Spleen (tissue), 7 donors: Measurements from ENCODE around the gene PDE5A.

Experiments used
- POLR2A ChIP-seq, 3 donors: fragments of 450-650 bp; IDR thresholded peaks; one replicate each; pipeline ENCODE4 v1.5.1; 2017; ENCODE audit warnings: antibody characterized with exemption in 3 of 3, mild to moderate bottlenecking in 1 of 3
- TF ChIP-seq, protein P1 (sequence below), 11 experiments: fragments of 200-600 bp in 7 of 11; fragments of 450-650 bp in 4 of 11; sonication (generic) in 4 of 11; IDR thresholded peaks in 8 of 11; conservative IDR thresholded peaks in 3 of 11; 1 replicate in 7 of 11; 2 replicates in 4 of 11; pipeline versions ENCODE4 v1.4.0 to v1.8.0; 2016 to 2021; ENCODE audit warnings: antibody characterized with exemption in 11 of 11, inconsistent platforms in 4 of 11, mild to moderate bottlenecking in 1 of 11
- donor health status: DM: no; HTN: no; CAD: no; lungs with moderate emphysema.
- donor health status: DM: no; HTN: no; CAD: no.
- donor health status: DM: no; HTN: no; CAD: no.

GRCh38 chr4:119521268-119521667 is 107.3 kb downstream of the PDE5A start:
- TF ChIP-seq, protein P1, sequence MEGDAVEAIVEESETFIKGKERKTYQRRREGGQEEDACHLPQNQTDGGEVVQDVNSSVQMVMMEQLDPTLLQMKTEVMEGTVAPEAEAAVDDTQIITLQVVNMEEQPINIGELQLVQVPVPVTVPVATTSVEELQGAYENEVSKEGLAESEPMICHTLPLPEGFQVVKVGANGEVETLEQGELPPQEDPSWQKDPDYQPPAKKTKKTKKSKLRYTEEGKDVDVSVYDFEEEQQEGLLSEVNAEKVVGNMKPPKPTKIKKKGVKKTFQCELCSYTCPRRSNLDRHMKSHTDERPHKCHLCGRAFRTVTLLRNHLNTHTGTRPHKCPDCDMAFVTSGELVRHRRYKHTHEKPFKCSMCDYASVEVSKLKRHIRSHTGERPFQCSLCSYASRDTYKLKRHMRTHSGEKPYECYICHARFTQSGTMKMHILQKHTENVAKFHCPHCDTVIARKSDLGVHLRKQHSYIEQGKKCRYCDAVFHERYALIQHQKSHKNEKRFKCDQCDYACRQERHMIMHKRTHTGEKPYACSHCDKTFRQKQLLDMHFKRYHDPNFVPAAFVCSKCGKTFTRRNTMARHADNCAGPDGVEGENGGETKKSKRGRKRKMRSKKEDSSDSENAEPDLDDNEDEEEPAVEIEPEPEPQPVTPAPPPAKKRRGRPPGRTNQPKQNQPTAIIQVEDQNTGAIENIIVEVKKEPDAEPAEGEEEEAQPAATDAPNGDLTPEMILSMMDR (IDR thresholded peaks at IDR 0.05 in 8 of 11, conservative IDR thresholded peaks at IDR 0.05 in 3 of 11) = no peak
- TF ChIP-seq POLR2A (IDR thresholded peaks at IDR 0.05) = no peak
